ENCODE data around the gene TNFRSF9. TPM values are rescaled to one million over a fixed set of nuclear protein-coding genes. Genes with fewer than 3 reads are reported as not detected.
"Not testable (repeated sequence)": the region's sequence is repeated elsewhere in the genome, so short reads cannot be mapped to it uniquely, and the experiment has no call there.

TNFRSF9 gene
- total and polyA plus RNA-seq, 8 donors: 0.08 to 1.4 (median 0.27) TPM; not detected in 3

DNA sequence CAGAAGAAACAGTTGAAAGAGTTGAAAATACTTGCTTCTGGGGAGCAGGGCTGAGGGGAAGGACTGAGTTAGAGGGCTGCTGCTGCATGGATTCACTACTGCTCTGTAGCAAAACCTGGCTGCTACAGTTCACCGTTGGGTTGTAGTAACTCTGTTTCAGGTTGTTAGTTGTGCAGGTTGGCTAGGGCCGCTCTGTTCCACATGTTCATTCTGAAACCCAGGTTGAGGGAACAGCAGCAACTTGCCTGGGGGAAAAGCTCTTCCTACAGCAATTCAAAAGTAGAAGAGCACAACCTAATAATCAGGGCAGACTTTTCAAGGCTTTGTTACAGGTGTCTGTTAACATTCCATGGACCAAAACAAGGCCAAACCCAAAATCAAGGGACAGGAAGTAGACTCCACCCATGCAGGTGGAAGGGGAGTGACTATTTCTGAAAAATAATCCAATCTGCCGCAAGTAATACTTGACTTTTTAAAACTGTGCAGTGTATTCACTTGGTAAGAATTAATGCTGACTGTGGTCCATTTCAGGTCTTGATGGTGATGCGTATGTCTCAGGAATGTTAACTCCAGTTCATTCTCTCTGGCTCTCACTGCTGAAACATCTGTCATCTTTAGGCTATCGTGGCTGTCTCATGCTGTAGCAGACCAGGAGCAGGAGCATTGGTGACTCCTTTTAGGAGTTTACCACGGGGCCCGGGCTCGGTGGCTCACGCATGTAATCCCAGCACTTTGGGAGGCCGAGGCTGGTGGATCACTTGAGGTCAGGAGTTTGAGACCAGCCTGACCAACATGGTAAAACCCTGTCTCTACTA is 15.8 kb upstream of the TNFRSF9 start:
- FAIRE-seq (no peak), DNase-seq (no peak), ATAC-seq (no peak)
- Histone ChIP-seq H3K4me3 (no peak overlapping the region), H3K9me3 (no peaks in the 10 kb centered on the region), H3K36me3 (no peaks in the 10 kb centered on the region), H3K4me1 (peaks cover 0 to 5% (median 3%) of the 10 kb centered on the region in 3 donors), H3K27ac (no peak overlapping the region), H3K27me3 (no peaks in the 10 kb centered on the region)
- intact Hi-C loops (cut with DNase I): no loop called here
- 82 to 92% methylated on average over 10 of the region's 10 CpGs for WGBS, 2 donors
- TF ChIP-seq, protein P1, sequence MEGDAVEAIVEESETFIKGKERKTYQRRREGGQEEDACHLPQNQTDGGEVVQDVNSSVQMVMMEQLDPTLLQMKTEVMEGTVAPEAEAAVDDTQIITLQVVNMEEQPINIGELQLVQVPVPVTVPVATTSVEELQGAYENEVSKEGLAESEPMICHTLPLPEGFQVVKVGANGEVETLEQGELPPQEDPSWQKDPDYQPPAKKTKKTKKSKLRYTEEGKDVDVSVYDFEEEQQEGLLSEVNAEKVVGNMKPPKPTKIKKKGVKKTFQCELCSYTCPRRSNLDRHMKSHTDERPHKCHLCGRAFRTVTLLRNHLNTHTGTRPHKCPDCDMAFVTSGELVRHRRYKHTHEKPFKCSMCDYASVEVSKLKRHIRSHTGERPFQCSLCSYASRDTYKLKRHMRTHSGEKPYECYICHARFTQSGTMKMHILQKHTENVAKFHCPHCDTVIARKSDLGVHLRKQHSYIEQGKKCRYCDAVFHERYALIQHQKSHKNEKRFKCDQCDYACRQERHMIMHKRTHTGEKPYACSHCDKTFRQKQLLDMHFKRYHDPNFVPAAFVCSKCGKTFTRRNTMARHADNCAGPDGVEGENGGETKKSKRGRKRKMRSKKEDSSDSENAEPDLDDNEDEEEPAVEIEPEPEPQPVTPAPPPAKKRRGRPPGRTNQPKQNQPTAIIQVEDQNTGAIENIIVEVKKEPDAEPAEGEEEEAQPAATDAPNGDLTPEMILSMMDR (IDR thresholded peaks at IDR 0.05): no peak

DNA sequence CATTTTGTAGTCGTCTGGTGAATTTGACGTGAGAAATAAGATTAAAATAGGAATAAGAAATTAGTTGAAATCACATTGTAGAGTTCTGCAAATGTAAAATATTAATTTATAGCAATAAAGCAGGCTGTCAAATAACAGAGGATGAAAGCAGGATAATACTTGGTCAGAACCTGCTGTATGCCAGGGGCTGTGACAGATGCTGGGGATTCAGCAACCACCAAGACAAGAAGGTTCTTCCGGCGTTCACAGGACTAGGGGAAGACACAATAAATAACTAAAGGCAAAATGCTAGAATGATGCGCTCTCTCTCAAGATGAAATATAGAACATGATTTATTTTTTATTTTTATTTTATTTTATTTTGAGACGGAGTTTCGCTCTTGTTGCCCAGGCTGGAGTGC is 14.0 kb upstream of the TNFRSF9 start:
- peaks cover 0 to 3% (median 0%) of the 10 kb centered on the region in 3 donors for H3K4me1 ChIP-seq
- H3K36me3 ChIP-seq: no peaks in the 10 kb centered on the region
- DNase-seq (no peak), FAIRE-seq (no peak), ATAC-seq (peak in 1 of 4 donors; percentile 14)
- TF ChIP-seq, protein P1 (IDR thresholded peaks at IDR 0.05): no peak
- WGBS, 2 donors: 62% methylated on average over 7 of the region's 7 CpGs
- no peaks in the 10 kb centered on the region for H3K27me3 ChIP-seq
- H3K4me3 ChIP-seq: peak overlapping the region; percentile 39 to 67 (median 58)
- H3K9me3 ChIP-seq: no peaks in the 10 kb centered on the region
- intact Hi-C loops (cut with DNase I): no loop called here
- H3K27ac ChIP-seq: peak overlapping the region; percentile 72 to 88 (median 84)

DNA sequence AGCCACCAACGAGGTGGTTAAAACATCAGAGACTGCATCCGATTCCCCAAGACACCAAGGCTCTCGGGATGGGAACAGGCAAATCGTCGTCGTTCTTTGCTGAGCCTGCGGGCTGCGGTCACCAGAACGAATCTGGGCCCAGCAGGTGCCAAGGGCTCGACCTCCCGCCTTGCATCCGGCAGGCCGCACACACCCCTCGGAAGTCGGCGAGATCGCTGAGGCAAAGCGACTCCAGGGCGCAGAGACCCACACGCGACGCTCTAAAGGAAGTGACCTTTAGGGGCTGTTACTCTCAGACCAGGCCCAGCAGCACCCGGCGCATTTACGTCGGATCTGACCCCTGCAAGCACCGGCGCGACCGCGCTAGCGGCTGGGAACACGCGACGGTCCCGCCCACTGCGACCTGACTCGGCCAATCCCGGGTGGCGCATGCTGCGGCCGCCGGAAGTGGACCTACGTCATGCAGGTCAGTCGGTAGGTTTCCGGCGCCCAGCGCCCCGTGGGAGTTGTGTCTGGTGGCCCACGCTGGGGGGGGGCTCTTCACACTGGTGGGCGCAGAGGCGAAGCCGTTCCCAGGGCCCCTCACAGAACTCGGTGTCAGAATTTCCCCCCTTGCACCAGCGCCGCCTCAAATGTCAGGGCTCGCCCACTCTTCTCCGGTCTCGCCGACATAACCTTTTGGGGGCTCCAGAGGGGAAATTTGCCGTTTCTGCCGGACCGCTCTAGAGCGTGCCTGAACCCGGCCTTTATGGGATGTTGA is 13.4 kb upstream of the TNFRSF9 start:
- FAIRE-seq: no peak
- Histone ChIP-seq H3K9me3 (no peaks in the 10 kb centered on the region), H3K4me1 (peaks cover 0 to 3% (median 0%) of the 10 kb centered on the region in 3 donors), H3K36me3 (no peaks in the 10 kb centered on the region), H3K27me3 (no peaks in the 10 kb centered on the region), H3K4me3 (peak overlapping the region; percentile 39 to 67 (median 58)), H3K27ac (peak overlapping the region; percentile 72 to 88 (median 84))
- DNase-seq: peak; percentile 94 to 99 (median 95)
- ATAC-seq: peak; percentile 99 to 100 (median 99)
- 3 to 4% methylated on average over 65 of the region's 65 CpGs for WGBS, 2 donors
- intact Hi-C loops (cut with DNase I): no loop called here
- TF ChIP-seq, protein P1 (IDR thresholded peaks at IDR 0.05): no peak

DNA sequence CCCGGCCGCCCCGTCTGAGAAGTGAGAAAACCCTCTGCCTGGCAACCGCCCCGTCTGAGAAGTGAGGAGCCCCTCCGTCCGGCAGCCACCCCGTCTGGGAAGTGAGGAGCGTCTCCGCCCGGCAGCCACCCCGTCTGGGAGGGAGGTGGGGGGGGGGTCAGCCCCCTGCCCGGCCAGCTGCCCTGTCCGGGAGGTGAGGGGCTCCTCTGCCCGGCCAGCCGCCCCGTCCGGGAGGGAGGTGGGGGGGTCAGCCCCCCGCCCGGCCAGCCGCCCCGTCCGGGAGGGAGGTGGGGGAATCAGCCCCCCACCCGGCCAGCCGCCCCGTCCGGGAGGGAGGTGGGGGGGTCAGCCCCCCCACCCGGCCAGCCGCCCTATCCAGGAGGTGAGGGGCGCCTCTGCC is 12.2 kb upstream of the TNFRSF9 start:
- H3K36me3 ChIP-seq; intact Hi-C loops (cut with DNase I); FAIRE-seq; H3K9me3 ChIP-seq; ATAC-seq; H3K4me3 ChIP-seq; DNase-seq; H3K4me1 ChIP-seq; H3K27me3 ChIP-seq; H3K27ac ChIP-seq: not testable (repeated sequence)
- 93% methylated on average over 3 to 29 of the region's 30 CpGs for WGBS, 2 donors

DNA sequence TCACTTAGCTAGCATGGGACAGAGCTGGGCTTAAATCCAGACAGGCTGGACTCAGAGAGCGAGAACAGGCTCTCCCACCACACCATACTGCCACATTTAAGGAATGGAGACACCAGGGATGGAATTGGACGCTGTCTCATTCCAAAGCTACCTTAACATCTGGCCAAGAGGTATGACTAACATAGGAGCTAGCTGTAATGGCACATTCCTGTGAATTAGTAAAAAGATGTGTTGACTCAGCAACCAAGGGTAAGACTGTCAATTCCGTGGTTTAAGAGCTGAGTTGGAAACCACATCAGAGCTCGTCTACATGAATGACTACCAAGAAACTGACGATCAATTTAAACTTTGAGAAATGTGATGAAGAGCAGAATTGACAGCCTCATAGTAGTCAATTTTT is 8.3 kb upstream of the TNFRSF9 start:
- H3K27me3 ChIP-seq: no peaks in the 10 kb centered on the region
- WGBS, 2 donors: 60 to 62% methylated on average over 5 of the region's 5 CpGs
- H3K4me3 ChIP-seq: no peak overlapping the region
- no peaks in the 10 kb centered on the region for H3K36me3 ChIP-seq
- intact Hi-C loops (cut with DNase I): no loop called here
- no peaks in the 10 kb centered on the region for H3K9me3 ChIP-seq
- H3K4me1 ChIP-seq: peaks cover 0 to 3% (median 0%) of the 10 kb centered on the region in 3 donors
- no peak overlapping the region for H3K27ac ChIP-seq
- FAIRE-seq (no peak), DNase-seq (no peak), ATAC-seq (no peak)
- TF ChIP-seq, protein P1 (IDR thresholded peaks at IDR 0.05): no peak

Data from pancreas (tissue), 10 donors.